ENCODE measurements around the gene RASSF6. TPM values are rescaled to one million over a fixed set of nuclear protein-coding genes. Genes with fewer than 3 reads are reported as not detected.
"Not testable (repeated sequence)": the region's sequence is repeated elsewhere in the genome, so short reads cannot be mapped to it uniquely, and the experiment has no call there.

The RASSF6 gene
- total RNA-seq, 1 donor from 2014 or later, result 1.8 TPM

GRCh38 chr4:73609706-73610105, 10.5 kb downstream of the RASSF6 start:
- no peak for ATAC-seq

GRCh38 chr4:73608689-73609594, 11.3 kb downstream of the RASSF6 start:
- ATAC-seq, result no peak

- no peak for ATAC-seq
These were observed 12.7 kb downstream of the RASSF6 start for GRCh38 chr4:73607375-73608033.

GRCh38 chr4:73606465-73606974, 13.7 kb downstream of the RASSF6 start:
- peak; percentile 23 for ATAC-seq

- no peak for ATAC-seq
These were observed 16.2 kb downstream of the RASSF6 start for GRCh38 chr4:73603854-73604584.

- ATAC-seq, result no peak
These were observed 16.9 kb downstream of the RASSF6 start for GRCh38 chr4:73603271-73603710.

- no peak for ATAC-seq
These were observed 19.3 kb downstream of the RASSF6 start for GRCh38 chr4:73600954-73601353.

GRCh38 chr4:73599182-73599581, 21.1 kb downstream of the RASSF6 start:
- ATAC-seq, result peak; percentile 68

GRCh38 chr4:73597594-73597993, 22.6 kb downstream of the RASSF6 start:
- no peak for ATAC-seq

- not testable (repeated sequence) for ATAC-seq
These were observed 23.1 kb downstream of the RASSF6 start for GRCh38 chr4:73597183-73597582.

- ATAC-seq, result no peak
These were observed 24.2 kb downstream of the RASSF6 start for GRCh38 chr4:73596001-73596400.

- ATAC-seq, result no peak
These were observed 26.5 kb downstream of the RASSF6 start for GRCh38 chr4:73593631-73594241.

- ATAC-seq, result peak; percentile 57
These were observed 30.1 kb downstream of the RASSF6 start for GRCh38 chr4:73589887-73590801.

- ATAC-seq, result peak; percentile 85
These were observed 30.9 kb downstream of the RASSF6 start for GRCh38 chr4:73589261-73589847.

GRCh38 chr4:73588613-73589012, 31.6 kb downstream of the RASSF6 start:
- no peak for ATAC-seq

GRCh38 chr4:73586666-73587065, 33.6 kb downstream of the RASSF6 start:
- ATAC-seq, result no peak

GRCh38 chr4:73586040-73586439, 34.2 kb downstream of the RASSF6 start:
- no peak for ATAC-seq

- no peak for ATAC-seq
These were observed 34.9 kb downstream of the RASSF6 start for GRCh38 chr4:73585345-73585744.

- peak; percentile 20 for ATAC-seq
These were observed 36.6 kb downstream of the RASSF6 start for GRCh38 chr4:73583666-73584065.

- ATAC-seq, result no peak
These were observed 42.9 kb downstream of the RASSF6 start for GRCh38 chr4:73577371-73577770.

GRCh38 chr4:73576381-73576780, 43.9 kb downstream of the RASSF6 start:
- ATAC-seq, result no peak

Measured in esophagus mucosa (tissue), 1 donor.